SIG-M5 treated with dmso at 0.1 percent for 504 hours (cell line): ENCODE measurements around the gene CDH4.
"Not testable (repeated sequence)": the region's sequence is repeated elsewhere in the genome, so short reads cannot be mapped to it uniquely, and the experiment has no call there.

Source experiments
- DNase-seq: peaks from one replicate; lab custom pipeline; 2025; ENCODE audit not compliant: unreplicated experiment; lab: John Stamatoyannopoulos, UW

Gene CDH4

DNA sequence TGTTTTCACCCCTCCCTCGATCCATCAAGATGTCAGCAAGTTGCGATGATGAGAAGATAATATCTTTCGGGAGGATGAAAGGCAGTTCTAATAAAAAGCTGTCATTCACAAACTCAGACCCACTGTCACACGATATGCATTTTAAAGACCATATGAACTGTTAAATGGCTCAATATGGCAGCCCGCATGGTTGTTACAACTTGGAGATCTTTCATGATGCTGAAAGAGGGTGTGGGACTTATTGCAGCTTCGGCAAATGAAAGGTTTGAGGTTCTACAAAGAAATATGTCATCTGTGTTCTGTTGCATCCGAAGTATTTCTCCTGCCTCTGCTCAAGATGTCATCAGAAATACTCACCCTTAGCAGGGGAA is 128.5 kb downstream of the CDH4 start:
- DNase-seq, result no peak

DNA sequence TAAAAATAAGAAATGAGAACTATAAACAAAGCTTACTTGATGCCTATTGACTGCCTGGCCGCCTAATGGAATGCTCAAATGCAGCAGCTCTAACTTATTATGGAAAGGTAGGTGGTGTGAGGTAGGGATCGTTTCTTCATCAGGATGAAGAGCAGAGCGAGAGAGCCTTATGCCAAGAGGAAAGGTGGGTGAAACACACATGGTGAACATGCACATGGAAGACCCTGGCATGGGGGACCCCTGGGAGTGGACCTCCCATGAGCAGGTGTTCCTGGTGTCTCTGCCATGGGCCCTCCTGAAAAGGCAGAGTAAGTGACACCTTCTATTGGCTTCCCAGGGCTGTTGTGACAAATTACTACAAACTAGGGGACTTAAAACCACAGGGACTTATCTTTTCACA is 130.1 kb downstream of the CDH4 start:
- no peak for DNase-seq

GRCh38 chr20:61385296-61385695 is 133.2 kb downstream of the CDH4 start:
- no peak for DNase-seq

- no peak for DNase-seq
Measured at GRCh38 chr20:61385731-61386130, 133.7 kb downstream of the CDH4 start.

- peak; percentile 8 for DNase-seq
Measured at GRCh38 chr20:61387204-61387953, 135.3 kb downstream of the CDH4 start.

DNA sequence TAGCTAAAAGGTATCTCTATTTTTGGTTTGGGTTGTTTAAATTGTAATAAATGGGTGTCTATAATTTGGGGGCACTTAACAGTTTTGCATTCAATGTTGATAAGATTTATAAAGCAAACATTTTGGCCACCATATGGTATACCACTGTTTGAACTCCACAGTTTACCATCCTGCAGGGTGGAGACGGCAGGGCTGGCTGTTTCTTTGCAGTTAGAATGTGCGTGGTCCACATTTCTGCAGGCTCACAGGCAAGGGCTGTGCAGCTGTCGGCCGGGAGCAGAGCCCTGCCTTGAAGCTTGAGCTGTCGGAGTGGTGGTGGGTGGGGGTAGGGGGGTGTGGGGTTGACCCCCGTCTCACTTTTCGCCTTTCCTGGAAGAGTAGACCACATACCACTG is 135.9 kb downstream of the CDH4 start:
- DNase-seq, result no peak

DNA sequence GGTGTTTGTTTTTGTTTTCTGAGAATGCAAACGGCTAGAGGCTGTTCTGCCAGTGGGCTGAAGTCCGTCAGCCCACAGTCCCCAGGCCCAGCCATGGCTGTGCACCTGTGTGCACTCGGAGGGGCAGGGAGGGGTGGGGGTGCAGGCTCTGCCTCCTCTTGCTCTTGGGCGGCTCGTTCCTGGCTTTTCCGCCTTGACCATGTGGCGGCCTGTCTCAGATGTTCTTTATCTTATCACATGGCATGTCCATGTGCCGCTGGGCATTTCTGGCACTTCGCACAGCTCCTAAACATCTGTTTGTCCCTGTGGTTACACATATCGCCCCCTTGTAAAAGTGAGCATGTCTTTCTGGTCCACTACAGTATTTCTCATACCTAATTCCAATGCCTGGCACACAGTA is 137.0 kb downstream of the CDH4 start:
- no peak for DNase-seq

DNA sequence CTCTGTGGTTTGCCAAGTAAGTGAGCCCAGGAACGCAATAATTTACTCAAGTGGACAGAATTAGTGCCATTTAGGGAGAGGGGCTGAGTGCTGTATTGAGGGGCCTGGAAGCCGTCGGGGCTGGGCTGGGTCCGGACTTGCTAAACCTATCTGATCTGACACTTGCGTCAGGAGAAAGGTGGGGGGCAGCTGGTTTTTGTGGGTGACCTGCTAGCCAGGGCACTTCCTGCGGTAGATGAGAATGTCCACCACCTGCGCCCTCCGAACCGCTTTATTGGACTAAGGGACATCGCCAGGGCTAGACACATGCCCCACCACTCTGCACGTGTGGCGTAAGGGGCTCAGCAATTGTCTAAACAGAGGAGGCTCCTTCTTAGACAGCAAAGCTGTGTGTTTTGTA is 139.1 kb downstream of the CDH4 start:
- no peak for DNase-seq

- no peak for DNase-seq
Measured at GRCh38 chr20:61391812-61392520, 139.9 kb downstream of the CDH4 start.

- DNase-seq, result no peak
Measured at GRCh38 chr20:61394088-61394799, 142.2 kb downstream of the CDH4 start.

DNA sequence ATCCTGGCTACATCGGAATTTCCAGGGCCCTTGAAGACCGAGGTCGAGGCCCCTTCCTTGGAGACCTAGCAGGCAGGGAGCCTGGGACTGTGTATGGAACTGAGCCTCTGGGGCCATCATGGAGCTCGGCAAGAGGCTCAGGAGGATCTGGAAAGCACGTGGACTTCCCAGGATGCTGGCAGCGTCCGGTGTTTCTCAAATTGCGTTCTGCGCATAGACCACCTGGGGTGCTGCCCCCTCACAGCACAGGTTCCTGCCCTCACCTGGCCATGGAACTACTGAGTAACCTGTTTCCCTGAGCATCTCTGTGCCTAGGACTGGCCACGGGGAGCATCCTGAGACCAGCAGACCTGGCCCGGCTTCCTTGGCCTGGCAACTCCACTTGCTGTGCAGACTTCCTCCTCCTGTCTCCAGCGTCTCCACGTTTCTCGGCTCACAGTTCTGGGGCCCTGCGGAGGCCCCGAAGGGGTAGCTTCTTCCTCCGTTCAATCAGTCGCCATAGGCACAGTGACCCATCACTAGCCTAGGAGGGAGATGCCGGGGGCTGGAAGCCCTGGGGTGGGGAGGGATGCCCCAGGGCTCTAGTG is 144.3 kb downstream of the CDH4 start:
- no peak for DNase-seq

DNA sequence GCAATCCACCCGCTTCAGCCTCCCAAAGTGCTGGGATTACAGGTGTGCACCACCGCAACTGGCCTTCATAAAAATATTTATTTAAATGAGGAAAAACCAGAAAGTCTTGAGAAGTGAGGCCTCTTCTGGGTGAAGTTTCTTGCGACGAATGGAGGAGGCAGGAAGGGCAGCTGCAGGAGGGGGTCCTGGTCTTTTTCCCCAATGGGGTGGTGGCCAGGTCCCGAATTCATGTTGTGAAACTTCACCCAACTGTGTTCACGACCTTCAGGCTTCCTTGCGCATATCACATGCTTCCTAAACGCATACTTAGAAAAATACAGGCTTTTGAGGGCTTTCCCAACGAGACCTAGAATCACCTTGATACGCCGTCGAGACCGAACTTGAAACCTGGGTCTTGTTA is 145.1 kb downstream of the CDH4 start:
- no peak for DNase-seq

DNA sequence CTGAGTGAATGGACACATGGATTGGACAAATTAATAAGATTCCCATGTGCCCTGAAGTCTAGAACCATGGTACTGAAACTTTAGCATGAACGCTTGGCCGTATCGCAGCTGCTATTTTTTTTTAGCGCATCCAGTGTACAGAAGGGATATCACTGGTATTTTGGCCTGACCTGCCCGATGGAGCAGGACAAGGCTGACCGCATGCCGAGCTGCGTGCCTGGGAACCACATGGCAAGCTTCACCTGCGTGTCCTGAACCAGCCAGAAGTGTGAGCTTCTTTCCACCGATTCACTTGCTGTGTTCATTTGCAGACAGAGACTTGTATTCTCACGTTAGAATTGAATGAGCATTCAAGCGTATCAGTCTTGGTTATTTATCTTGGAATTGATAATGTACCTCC is 145.7 kb downstream of the CDH4 start:
- no peak for DNase-seq

DNA sequence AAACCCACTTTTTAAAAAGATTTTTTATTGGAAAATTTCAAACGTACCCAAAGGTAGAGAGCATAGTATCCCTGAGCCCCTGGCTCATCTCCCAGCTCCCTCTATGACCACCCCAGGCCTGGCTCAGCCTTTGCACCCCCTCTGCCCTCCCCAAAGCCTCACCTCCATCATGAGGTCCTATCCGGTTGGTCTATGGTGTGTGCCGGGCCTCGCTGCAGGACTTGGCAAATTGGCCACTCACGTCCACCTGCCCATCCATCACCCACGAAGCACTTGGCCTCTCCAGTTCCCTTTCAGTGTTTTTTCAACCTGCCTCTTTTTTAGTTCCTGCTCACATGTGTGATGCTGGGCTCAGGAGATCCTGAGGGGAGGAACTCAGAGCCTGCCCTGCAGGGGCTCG is 147.4 kb downstream of the CDH4 start:
- DNase-seq, result no peak

GRCh38 chr20:61400499-61400898 is 148.4 kb downstream of the CDH4 start:
- no peak for DNase-seq

DNA sequence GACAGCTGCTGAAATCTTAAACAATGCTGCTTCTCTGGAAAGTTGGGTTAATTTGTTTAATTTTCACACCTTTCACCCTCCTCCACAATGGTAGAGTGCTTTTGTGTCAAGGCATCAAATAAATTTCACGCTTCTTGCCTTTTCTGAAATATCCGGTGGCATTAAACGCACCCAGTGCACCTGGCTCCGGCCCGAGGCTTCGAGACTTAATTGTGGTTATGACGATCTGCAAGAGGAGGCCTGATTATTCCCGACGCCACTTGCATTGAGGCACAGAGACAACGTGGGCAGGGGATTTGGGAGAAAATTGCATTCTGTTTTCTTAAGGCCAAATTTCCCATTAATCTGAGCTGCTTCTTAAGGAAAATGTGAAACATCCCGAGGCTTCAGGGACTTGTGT is 152.2 kb downstream of the CDH4 start:
- DNase-seq, result no peak

DNA sequence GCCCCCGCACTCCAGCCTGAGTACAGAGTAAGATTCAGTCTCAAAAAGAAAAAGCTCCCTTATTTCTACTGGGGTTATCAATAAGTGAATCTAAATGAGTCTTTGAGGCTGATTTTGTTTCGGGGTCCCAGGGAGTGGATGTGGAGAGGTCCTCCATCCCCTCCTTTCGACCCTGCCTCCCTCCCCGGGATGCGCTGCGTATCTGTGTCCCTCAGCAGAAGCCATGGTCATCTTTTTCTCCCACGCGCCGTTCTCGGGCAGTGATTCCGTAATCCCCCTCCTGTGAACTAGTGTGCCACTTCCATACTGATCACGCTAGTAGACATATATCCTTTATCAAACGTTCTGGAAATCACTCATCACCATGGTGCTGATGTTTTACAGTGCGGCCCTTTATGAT is 152.9 kb downstream of the CDH4 start:
- no peak for DNase-seq

GRCh38 chr20:61406773-61407172 is 154.7 kb downstream of the CDH4 start:
- not testable (repeated sequence) for DNase-seq

GRCh38 chr20:61407561-61407960 is 155.5 kb downstream of the CDH4 start:
- DNase-seq, result no peak

GRCh38 chr20:61408951-61409740 is 157.1 kb downstream of the CDH4 start:
- no peak for DNase-seq

- no peak for DNase-seq
Measured at GRCh38 chr20:61411743-61412142, 159.7 kb downstream of the CDH4 start.
